Measurements from ENCODE around the gene MX2.
"Not testable (repeated sequence)": the region's sequence is repeated elsewhere in the genome, so short reads cannot be mapped to it uniquely, and the experiment has no call there.

Gene MX2

GRCh38 chr21:41338455-41338854, 23.4 kb upstream of the MX2 start:
- no peak for FAIRE-seq

- FAIRE-seq = no peak
These were observed 19.8 kb upstream of the MX2 start for GRCh38 chr21:41342035-41342434.

DNA sequence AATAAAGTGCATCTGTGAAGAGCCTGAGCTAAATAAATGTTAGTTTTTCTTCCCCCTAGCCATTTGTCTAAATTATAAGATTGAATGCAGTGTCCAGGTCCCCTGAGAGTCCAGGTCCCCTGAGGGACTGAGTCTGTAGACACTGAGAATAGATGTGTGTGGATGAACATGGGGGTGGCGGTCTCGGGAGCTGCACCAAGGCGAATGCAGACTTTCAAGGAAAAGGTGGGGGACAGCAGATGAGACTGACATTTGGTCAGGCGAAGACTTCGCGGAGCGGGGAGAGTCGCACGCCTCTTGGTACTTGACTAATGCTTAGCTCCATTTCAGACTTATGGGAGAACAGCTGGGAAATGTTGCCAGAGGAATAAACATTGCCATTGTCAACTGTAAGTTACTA, 17.7 kb upstream of the MX2 start:
- no peak for FAIRE-seq

DNA sequence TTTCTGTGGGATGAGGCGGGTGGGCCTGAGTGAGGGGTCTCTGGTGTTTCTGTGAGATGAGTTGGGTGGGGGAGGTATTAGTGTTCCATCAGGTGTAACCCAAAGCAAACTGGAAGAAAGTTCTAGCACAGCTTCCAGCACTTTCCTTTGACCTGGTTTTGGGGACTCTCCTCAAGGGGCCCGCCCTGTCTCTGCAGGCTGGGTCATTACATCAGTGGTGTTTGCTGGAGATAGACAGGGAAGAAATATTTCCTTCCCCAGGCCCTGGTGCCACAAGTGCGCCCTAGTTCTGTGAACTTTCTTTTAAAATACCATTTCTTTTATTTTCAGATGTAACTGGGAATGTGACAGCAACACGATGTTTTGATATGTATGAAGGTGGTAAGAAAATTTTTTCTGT, 16.5 kb upstream of the MX2 start:
- FAIRE-seq = no peak

DNA sequence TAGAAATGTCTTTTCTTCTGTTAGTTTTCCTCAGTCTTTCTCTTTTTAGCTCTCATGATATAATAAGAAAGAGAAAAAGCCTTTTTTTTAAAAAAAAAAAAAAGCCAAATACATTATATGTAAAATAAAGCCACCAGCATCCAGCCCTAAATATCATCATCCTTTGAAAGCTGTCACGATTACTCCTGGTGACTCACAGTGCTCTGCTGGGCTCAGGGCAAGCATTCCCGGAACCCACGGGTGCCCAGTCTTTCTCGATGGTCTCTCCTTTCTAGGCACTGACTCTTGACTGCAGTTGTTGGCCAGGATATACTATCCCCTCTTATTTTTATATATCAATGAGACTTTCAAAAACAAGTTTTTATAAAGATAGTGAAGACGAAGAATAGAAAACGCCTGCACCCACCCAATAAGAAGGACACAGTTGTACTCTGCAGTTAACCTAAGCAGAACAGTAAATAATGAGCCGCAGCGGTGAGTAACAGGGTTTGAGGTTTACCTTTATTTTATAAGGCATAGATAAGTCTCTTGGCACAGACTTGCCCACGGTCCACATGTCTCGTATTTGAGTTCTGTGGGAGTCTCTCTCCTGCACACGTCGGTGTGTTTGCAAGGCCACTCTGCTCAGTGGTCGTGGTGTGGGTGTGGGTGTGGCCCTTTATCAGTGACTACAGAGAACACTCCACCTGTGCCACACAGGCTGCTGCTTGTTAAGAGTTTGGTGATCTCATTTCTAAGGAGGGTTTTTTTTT, 15.7 kb upstream of the MX2 start:
- no peak for FAIRE-seq

- FAIRE-seq = no peak
These were observed 15.1 kb upstream of the MX2 start for GRCh38 chr21:41346758-41347157.

GRCh38 chr21:41348434-41348833, 13.4 kb upstream of the MX2 start:
- FAIRE-seq = no peak

- no peak for FAIRE-seq
These were observed 12.7 kb upstream of the MX2 start for GRCh38 chr21:41349126-41349525.

- no peak for FAIRE-seq
These were observed 12.0 kb upstream of the MX2 start for GRCh38 chr21:41349619-41350390.

- FAIRE-seq = no peak
These were observed 11.2 kb upstream of the MX2 start for GRCh38 chr21:41350436-41351155.

- FAIRE-seq = no peak
These were observed 4.3 kb upstream of the MX2 start for GRCh38 chr21:41357546-41357945.

DNA sequence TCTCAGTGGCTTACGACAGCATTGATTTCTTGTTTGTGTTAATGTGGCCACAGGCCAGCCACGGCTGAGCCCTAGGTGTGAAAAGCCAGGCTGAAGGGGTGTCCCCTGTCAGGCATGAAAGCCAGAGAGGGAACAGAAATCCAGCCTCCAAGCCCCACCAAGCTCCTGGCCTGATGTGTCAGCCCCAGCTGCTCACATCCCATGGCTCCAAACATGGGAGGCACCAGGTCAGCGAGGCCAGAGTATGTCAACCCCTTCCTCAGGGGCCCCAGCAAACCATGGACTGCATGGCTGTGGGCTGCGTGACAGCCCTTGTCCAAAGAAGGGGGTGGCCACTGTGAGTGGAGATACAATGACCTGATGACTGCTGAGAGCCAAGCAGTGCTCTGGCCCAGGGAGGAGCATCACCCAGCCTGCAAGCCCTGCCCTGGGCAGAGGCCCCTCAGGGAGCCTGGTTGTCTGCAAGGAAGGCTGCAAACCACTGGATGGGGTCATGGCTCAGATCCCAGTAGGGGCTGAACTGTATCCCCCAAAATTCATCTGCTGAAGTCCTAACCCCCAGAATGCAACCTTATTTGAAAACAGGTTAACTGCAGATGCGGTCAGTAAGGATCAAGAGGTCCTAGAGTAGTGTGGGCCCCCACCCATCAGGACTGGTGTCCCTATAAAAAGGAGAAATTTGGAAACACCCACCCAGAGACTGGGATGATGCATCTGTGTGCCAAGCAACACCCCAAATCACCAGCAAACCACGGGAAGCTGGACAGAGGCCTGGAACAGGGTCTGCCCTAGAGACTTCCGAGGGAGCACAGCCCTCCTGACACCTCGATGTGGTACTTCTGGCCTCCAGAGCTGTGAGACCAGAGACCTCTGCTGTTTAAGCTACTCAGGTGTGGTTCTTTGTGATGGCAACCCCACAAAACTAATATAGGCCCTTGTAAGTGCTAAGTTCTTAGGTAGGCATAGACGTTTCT, 3.3 kb upstream of the MX2 start:
- no peak for FAIRE-seq

DNA sequence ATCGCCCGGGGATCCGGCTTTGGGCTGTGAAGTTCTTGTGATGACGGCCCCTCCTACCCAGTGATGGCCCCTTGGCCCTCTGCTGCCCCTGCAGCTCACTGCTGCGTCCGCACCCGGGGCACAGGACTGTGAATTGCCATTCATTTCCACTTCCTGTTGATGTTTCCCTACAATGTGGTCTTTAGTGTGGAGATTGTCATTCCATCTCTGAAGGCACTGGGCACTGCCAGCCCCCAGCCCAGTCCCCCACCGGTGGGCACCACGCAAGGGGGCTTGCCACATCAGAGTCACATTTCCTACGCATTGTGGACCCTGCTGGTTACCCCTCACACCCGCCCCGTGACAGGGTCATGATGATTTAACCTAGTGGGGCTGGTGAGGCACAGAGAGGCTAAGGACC, 2.5 kb upstream of the MX2 start:
- no peak for FAIRE-seq

DNA sequence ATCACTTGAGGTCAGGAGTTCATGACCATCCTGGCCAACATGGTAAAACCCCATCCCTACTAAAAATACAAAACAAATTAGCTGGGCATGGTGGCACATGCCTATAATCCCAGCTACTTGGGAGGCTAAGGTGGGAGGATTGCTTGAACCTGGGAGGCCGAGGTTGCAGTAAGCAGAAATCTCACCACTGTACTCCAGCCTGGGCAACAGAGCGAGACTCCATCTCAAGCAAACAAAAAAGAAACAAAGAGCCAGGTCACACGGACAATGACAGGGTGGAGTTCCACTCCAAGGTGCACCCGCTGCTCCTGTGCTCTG, 2.1 kb upstream of the MX2 start:
- FAIRE-seq = not testable (repeated sequence)

- FAIRE-seq = no peak
These were observed 1.6 kb upstream of the MX2 start for GRCh38 chr21:41360072-41360821.

GRCh38 chr21:41361053-41361785, 608 bp upstream of the MX2 start:
- FAIRE-seq = no peak

- no peak for FAIRE-seq
These were observed 960 bp downstream of the MX2 start for GRCh38 chr21:41362605-41363369.

DNA sequence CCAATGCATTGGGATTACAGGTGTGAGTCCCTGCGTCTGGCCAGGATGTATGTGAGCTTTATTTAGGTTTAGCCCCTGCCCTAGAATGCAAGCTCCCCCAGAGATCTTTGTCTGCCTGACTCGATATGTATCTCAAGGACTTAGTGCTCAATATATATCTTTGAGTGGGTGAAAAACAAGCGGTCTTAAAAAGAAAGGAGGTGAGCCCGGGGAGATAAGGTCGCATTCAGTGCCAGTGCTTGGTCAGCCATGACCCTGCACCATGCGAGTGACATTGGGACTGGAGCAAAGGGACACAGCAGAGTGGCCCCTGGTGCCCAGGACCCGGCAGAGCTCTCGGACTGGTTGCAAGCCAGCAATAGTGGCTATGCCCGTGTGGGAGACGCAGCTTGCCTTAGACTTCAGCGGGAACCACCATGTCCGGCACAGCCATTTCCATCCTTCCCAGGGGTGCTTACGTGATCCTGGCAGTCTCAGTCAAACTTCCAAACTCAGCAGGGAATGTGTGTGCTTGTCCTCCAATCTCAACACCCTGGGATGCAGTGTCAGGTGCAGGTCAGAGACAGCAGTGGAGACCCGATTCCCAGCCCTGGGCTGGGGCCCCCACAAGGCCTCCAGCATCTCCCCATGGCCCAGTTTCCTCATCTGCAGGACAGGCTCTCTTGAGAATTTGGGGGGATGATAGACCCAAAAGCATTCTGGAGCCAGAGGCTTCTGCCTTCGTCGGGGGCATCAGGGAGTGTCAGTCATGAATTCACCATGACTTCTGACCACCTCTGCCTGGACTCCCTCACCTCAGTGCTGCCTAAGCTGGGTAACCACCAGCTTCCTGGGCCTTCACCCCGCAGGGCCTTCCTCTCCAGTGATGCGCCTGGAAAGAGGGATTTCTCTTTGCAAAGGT, 1.8 kb downstream of the MX2 start:
- FAIRE-seq = no peak

GRCh38 chr21:41364308-41364707, 2.5 kb downstream of the MX2 start:
- no peak for FAIRE-seq
